Vagina (tissue), 2 donors: ENCODE data around the gene TNFRSF14. TPM values are rescaled to one million over a fixed set of nuclear protein-coding genes. Genes with fewer than 3 reads are reported as not detected.
"Not testable (repeated sequence)": the region's sequence is repeated elsewhere in the genome, so short reads cannot be mapped to it uniquely, and the experiment has no call there.

Source experiments
- DNase-seq, 2 donors: peaks; one replicate each; pipeline ENCODE4 v3.0.0-alpha.2; 2017; ENCODE audit errors: extremely low spot score in 2 of 2
- H3K27ac ChIP-seq: fragments of 200-600 bp; sonication (generic); one replicate; pipeline ENCODE4 v1.5.1; 2019
- H3K27me3 ChIP-seq: fragments of 200-600 bp; sonication (generic); one replicate; pipeline ENCODE4 v1.5.1; 2019
- H3K36me3 ChIP-seq, 2 donors: fragments of 200-600 bp; sonication (generic); one replicate each; pipeline ENCODE4 v1.5.1; 2017 to 2019
- H3K4me1 ChIP-seq: fragments of 200-600 bp; sonication (generic); one replicate; pipeline ENCODE4 v1.5.1; 2019
- H3K4me3 ChIP-seq, 2 donors: fragments of 200-600 bp; sonication (generic); 1 replicate in 1 of 2; 2 replicates in 1 of 2; pipeline ENCODE4 v1.5.1; 2016 to 2019
- H3K9me3 ChIP-seq: fragments of 200-600 bp; sonication (generic); one replicate; pipeline ENCODE4 v1.5.1; 2019
- CTCF ChIP-seq, 3 experiments: fragments of 450-650 bp in 2 of 3; fragments of 200-600 bp in 1 of 3; sonication (generic) in 1 of 3; IDR thresholded peaks; one replicate each; pipeline ENCODE4 v1.5.1; 2017 to 2019; ENCODE audit warnings: antibody characterized with exemption in 3 of 3, mild to moderate bottlenecking in 2 of 3, moderate library complexity in 2 of 3
- POLR2A ChIP-seq, 2 donors: fragments of 450-650 bp; IDR thresholded peaks; one replicate each; pipeline ENCODE4 v1.6.1; 2017; ENCODE audit warnings: antibody characterized with exemption in 2 of 2, mild to moderate bottlenecking in 2 of 2, moderate library complexity in 2 of 2
- POLR2AphosphoS5 ChIP-seq, 2 donors: sonication (generic); formaldehyde crosslinking; IDR thresholded peaks; one replicate each; pipeline ENCODE4 v1.9.0; 2017; ENCODE audit warnings: antibody characterized with exemption in 2 of 2, mild to moderate bottlenecking in 2 of 2, low read depth in 1 of 2; ENCODE audit not compliant: insufficient read depth in 1 of 2
- intact Hi-C: fragments of 100-400 bp; cut with DNase I; formaldehyde crosslinking; loops from one replicate; pipeline ENCODE4 v1.15.1; 2023
- total RNA-seq: library from RNA; depleted of rRNA; stranded (reverse); fragments of >200 nt; gene quantifications from one replicate; pipeline ENCODE4 v1.2.3, GENCODE V29; 2016

Gene TNFRSF14
- total RNA-seq, 1 donor from 2014 or later, result 49.6 TPM

GRCh38 chr1:2552189-2552588 is 4.0 kb upstream of the TNFRSF14 start:
- DNase-seq, result no peak
- intact Hi-C loops, result no loop called here
- Histone ChIP-seq H3K9me3 (no peaks in the 10 kb centered on the region), H3K4me3 (no peak overlapping the region), H3K27me3 (no peaks in the 10 kb centered on the region), H3K36me3 (no peaks in the 10 kb centered on the region), H3K27ac (no peak overlapping the region), H3K4me1 (peaks cover 54% of the 10 kb centered on the region)
- TF ChIP-seq POLR2AphosphoS5 (IDR thresholded peaks at IDR 0.05; ENCODE audit: insufficient read depth in 1 of 2, low read depth in 1 of 2), result no peak
- TF ChIP-seq CTCF (IDR thresholded peaks at IDR 0.05), result no peak
- no peak for TF ChIP-seq POLR2A (IDR thresholded peaks at IDR 0.05)

GRCh38 chr1:2553076-2553475 is 3.1 kb upstream of the TNFRSF14 start:
- DNase-seq, intact Hi-C loops, H3K27ac ChIP-seq, H3K9me3 ChIP-seq, H3K36me3 ChIP-seq, H3K4me3 ChIP-seq, H3K27me3 ChIP-seq: not testable (repeated sequence)
- H3K4me1 ChIP-seq, result peaks cover 54% of the 10 kb centered on the region

GRCh38 chr1:2553871-2554620 is 2.1 kb upstream of the TNFRSF14 start:
- peak overlapping the region; percentile 96 for H3K27ac ChIP-seq
- peaks cover 51% of the 10 kb centered on the region for H3K4me1 ChIP-seq
- DNase-seq, result no peak
- no peaks in the 10 kb centered on the region for H3K27me3 ChIP-seq
- H3K36me3 ChIP-seq, result peaks cover 0 to 10% of the 10 kb centered on the region in 2 donors
- H3K4me3 ChIP-seq, result no peak overlapping the region
- TF ChIP-seq CTCF (IDR thresholded peaks at IDR 0.05) (no peak), POLR2A (IDR thresholded peaks at IDR 0.05) (no peak), POLR2AphosphoS5 (IDR thresholded peaks at IDR 0.05; ENCODE audit: insufficient read depth in 1 of 2, low read depth in 1 of 2) (no peak)
- intact Hi-C loops, result no loop called here
- no peaks in the 10 kb centered on the region for H3K9me3 ChIP-seq

- TF ChIP-seq POLR2A (IDR thresholded peaks at IDR 0.05) (no peak), POLR2AphosphoS5 (IDR thresholded peaks at IDR 0.05; ENCODE audit: insufficient read depth in 1 of 2, low read depth in 1 of 2) (no peak), CTCF (IDR thresholded peaks at IDR 0.05) (peak in 2 of 3 experiments; percentile 19 to 29)
- Histone ChIP-seq H3K9me3 (no peaks in the 10 kb centered on the region), H3K27me3 (no peaks in the 10 kb centered on the region), H3K4me1 (peaks cover 51% of the 10 kb centered on the region), H3K27ac (peak overlapping the region; percentile 96), H3K36me3 (peaks cover 0 to 18% of the 10 kb centered on the region in 2 donors), H3K4me3 (peak overlapping the region in 1 of 2 donors; percentile 61)
- DNase-seq, result no peak
- intact Hi-C loops, result no loop called here
These were observed 1.4 kb upstream of the TNFRSF14 start for GRCh38 chr1:2554621-2555387.

- Histone ChIP-seq H3K4me3 (peak overlapping the region; percentile 61 to 64), H3K27ac (peak overlapping the region; percentile 96), H3K4me1 (peaks cover 56% of the 10 kb centered on the region), H3K36me3 (peaks cover 0 to 23% of the 10 kb centered on the region in 2 donors), H3K27me3 (no peaks in the 10 kb centered on the region), H3K9me3 (no peaks in the 10 kb centered on the region)
- intact Hi-C loops, result no loop called here
- TF ChIP-seq CTCF (IDR thresholded peaks at IDR 0.05) (no peak), POLR2A (IDR thresholded peaks at IDR 0.05) (peak in 1 of 2 donors; percentile 90), POLR2AphosphoS5 (IDR thresholded peaks at IDR 0.05; ENCODE audit: insufficient read depth in 1 of 2, low read depth in 1 of 2) (peak; percentile 84 to 96)
- peak in 1 of 2 donors; percentile 94 for DNase-seq
These were observed 416 bp upstream of the TNFRSF14 start for GRCh38 chr1:2555634-2556276.
